Ramos (cell line): ENCODE results near the gene FAM9C.

Source experiments
- in situ Hi-C: fragments of 300-500 bp; cut with MboI; formaldehyde crosslinking; loops from one replicate; pipeline ENCODE4 v1.14.3; 2022; ENCODE audit warnings: low sequenced_read_pairs; ENCODE audit not compliant: unreplicated experiment

Gene FAM9C

GRCh38 chrX:13013363-13014110 is 30.9 kb downstream of the FAM9C start:
- in situ Hi-C loops: no loop called here

- in situ Hi-C loops: no loop called here
These were observed 33.9 kb downstream of the FAM9C start for GRCh38 chrX:13010546-13010945.

GRCh38 chrX:13009844-13010243 is 34.6 kb downstream of the FAM9C start:
- in situ Hi-C loops: no loop called here

- in situ Hi-C loops: no loop called here
These were observed 35.1 kb downstream of the FAM9C start for GRCh38 chrX:13009273-13009672.

- in situ Hi-C loops: no loop called here
These were observed 35.6 kb downstream of the FAM9C start for GRCh38 chrX:13008851-13009250.

GRCh38 chrX:13008189-13008533 is 36.3 kb downstream of the FAM9C start:
- in situ Hi-C loops: no loop called here

- in situ Hi-C loops: no loop called here
These were observed 36.8 kb downstream of the FAM9C start for GRCh38 chrX:13007519-13008188.

- in situ Hi-C loops: no loop called here
These were observed 38.6 kb downstream of the FAM9C start for GRCh38 chrX:13005661-13006473.

GRCh38 chrX:13001961-13002671 is 42.3 kb downstream of the FAM9C start:
- in situ Hi-C loops: no loop called here

GRCh38 chrX:13001097-13001496 is 43.3 kb downstream of the FAM9C start:
- in situ Hi-C loops: no loop called here

GRCh38 chrX:13000301-13000811 is 44.1 kb downstream of the FAM9C start:
- in situ Hi-C loops: no loop called here

- in situ Hi-C loops: no loop called here
These were observed 45.0 kb downstream of the FAM9C start for GRCh38 chrX:12999422-12999821.

GRCh38 chrX:12997906-12998687 is 46.3 kb downstream of the FAM9C start:
- in situ Hi-C loops: no loop called here

- in situ Hi-C loops: no loop called here
These were observed 47.4 kb downstream of the FAM9C start for GRCh38 chrX:12996934-12997435.

- in situ Hi-C loops: no loop called here
These were observed 50.1 kb downstream of the FAM9C start for GRCh38 chrX:12994321-12994720.

- in situ Hi-C loops: no loop called here
These were observed 50.6 kb downstream of the FAM9C start for GRCh38 chrX:12993826-12994225.

- in situ Hi-C loops: no loop called here
These were observed 51.8 kb downstream of the FAM9C start for GRCh38 chrX:12992544-12993118.

GRCh38 chrX:12991575-12991974 is 52.8 kb downstream of the FAM9C start:
- in situ Hi-C loops: no loop called here

GRCh38 chrX:12989461-12989860 is 55.0 kb downstream of the FAM9C start:
- in situ Hi-C loops: no loop called here
